Measurements from ENCODE around the gene KDM6B. TPM values are rescaled to one million over a fixed set of nuclear protein-coding genes. Genes with fewer than 3 reads are reported as not detected.

The KDM6B gene
- total and polyA plus RNA-seq, 9 of the 15 experiments (the other 6 are each of a cell fraction or from before 2014, with no cell fraction given), result 0.01 to 22.9 (median 2.2) TPM

DNA sequence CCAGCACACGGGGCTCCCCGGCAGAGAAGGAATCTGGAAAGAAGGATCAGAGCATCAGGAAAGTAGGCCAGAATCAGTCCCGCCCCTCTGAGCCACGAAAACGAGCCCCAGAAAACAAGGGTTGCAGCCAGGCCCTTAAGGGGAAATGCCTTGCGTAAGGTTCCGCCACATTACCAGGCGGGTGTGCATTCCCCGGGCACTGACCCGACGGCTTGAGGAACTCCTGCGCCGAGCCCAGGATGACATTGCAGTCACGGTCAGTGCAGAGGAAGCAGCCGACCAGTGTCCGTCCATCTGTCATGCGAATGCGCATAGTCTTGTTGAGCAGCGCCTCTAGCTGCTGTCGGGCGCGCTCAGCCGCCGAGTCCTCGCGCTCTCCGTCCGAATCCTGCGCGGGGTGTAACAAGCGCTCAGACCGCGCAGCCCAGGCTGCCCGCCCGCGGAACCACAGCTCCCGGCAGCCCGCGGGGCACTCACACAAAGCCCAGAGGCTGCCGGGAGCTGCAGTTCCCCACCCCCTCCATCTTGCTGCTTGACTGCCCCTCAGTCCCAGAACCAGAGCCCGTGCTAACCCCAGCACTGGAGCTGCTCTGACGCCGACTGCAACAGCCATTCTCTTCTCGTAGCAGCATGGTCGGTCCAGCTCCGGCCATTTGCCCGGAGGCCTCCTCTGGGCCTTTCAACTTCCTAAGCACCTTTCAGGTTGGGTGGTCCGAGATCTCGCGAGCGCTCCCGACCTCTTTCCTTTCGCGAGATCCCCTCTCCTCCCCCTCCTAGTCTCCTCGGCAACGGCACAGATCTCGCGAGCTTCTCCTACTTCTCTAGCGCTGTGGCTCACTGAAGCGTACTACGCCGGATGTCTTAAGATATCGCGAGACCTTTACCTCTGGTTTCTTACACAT, 23.0 kb downstream of the KDM6B start, which contains the start of gene NAA38 (continued):
- TF ChIP-seq ZNF407 (IDR thresholded peaks at IDR 0.05; ENCODE audit: low read depth), result peak; percentile 86
- peak; percentile 1; the same call in 1 of the 2 replicates for TF ChIP-seq MBD2 (IDR thresholded peaks at IDR 0.05; ENCODE audit: borderline replicate concordance, low read depth)
- 0 out of 2 replicates have a peak, but pooled peaks have one; percentile 37 for TF ChIP-seq ZSCAN29 (IDR thresholded peaks at IDR 0.05)
- peak; percentile 42; the same call in 1 of the 2 replicates for TF ChIP-seq GABPB1 (CRISPR knock-in tag; IDR thresholded peaks at IDR 0.05)
- no peak for TF ChIP-seq HLTF (IDR thresholded peaks at IDR 0.05)
- no peak for TF ChIP-seq ATF1 (CRISPR knock-in tag; IDR thresholded peaks at IDR 0.05)
- TF ChIP-seq ATF1 (tag; IDR thresholded peaks at IDR 0.05), result peak; percentile 54
- TF ChIP-seq MXI1 (IDR thresholded peaks at IDR 0.05; ENCODE audit: low read depth, low read length), result peak; percentile 8
- TF ChIP-seq, protein P1, sequence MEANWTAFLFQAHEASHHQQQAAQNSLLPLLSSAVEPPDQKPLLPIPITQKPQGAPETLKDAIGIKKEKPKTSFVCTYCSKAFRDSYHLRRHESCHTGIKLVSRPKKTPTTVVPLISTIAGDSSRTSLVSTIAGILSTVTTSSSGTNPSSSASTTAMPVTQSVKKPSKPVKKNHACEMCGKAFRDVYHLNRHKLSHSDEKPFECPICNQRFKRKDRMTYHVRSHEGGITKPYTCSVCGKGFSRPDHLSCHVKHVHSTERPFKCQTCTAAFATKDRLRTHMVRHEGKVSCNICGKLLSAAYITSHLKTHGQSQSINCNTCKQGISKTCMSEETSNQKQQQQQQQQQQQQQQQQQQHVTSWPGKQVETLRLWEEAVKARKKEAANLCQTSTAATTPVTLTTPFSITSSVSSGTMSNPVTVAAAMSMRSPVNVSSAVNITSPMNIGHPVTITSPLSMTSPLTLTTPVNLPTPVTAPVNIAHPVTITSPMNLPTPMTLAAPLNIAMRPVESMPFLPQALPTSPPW (CRISPR knock-in tag; IDR thresholded peaks at IDR 0.05), result peak; percentile 95
- TF ChIP-seq CXXC5 (CRISPR knock-in tag; IDR thresholded peaks at IDR 0.05), result peak; percentile 79
- no peak for TF ChIP-seq HDGF (IDR thresholded peaks at IDR 0.05)
- TF ChIP-seq ZNF134 (CRISPR knock-in tag; conservative IDR thresholded peaks at IDR 0.05), result no peak
- TF ChIP-seq POLR2B (IDR thresholded peaks at IDR 0.05; ENCODE audit: low read depth, partially characterized antibody), result no peak
- no peak for TF ChIP-seq GABPB2 (CRISPR knock-in tag; conservative IDR thresholded peaks at IDR 0.05)
- TF ChIP-seq FOXA3 (CRISPR knock-in tag; conservative IDR thresholded peaks at IDR 0.05 in 1 of 2, IDR thresholded peaks at IDR 0.05 in 1 of 2), result peak in 1 of 2 experiments; percentile 88; a peak in 2 of 4 replicates
- peak; percentile 95 for TF ChIP-seq HCFC1 (IDR thresholded peaks at IDR 0.05; ENCODE audit: low read depth, low read length)

Measured in K562 (cell line).